ENCODE measurements around the gene HEPACAM.

DNA sequence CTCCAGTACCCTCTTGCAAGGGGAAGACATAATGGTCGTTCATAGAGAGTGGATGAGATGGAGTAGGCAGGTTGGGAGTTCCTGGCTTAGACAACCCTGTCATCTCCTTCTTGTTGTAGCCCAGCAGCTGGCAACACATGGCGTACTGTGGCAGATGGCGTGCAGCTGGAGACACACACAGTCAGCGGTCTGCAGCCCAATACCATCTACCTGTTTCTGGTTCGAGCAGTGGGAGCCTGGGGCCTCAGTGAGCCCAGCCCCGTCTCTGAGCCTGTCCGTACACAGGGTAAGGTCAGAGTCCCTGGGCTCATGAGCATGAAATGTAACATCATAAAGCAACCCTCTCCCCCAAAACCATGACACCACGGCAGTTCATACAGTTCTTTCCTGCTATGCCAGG lies 61.9 kb downstream of the HEPACAM start:
- TF ChIP-seq TAF1 (IDR thresholded peaks at IDR 0.05; ENCODE audit: borderline replicate concordance, low read depth, low read length): no peak
- no peak for TF ChIP-seq POLR2A (IDR thresholded peaks at IDR 0.05; ENCODE audit: low read depth, low read length)

Data from GM12892 (cell line).